MM.1S (cell line): ENCODE measurements around the gene ALDH3B2.

ENCODE experiments used
- CTCF ChIP-seq: fragments of 300-600 bp; sonication (generic); IDR thresholded peaks from 2 replicates; pipeline ENCODE4 v1.5.1; 2016; ENCODE audit warnings: antibody characterized with exemption, low read length, mixed read lengths
- EZH2 ChIP-seq: fragments of 300-600 bp; sonication (generic); optimal IDR thresholded peaks from 2 replicates; pipeline ENCODE3; 2017; ENCODE audit warnings: low read depth, mild to moderate bottlenecking, antibody characterized with exemption, low read length, mixed read lengths
- EZH2phosphoT487 ChIP-seq: fragments of 300-600 bp; sonication (generic); IDR thresholded peaks from 2 replicates; pipeline ENCODE4 v1.6.1; 2018; ENCODE audit warnings: antibody characterized with exemption, low read length

GRCh38 chr11:67656278-67656922 lies 18.0 kb downstream of the ALDH3B2 start:
- TF ChIP-seq CTCF (no peak), EZH2phosphoT487 (no peak), EZH2 (no peak)
